ENCODE results near the gene CHDH.

Gene CHDH

GRCh38 chr3:53777468-53777867 is 68.8 kb downstream of the CHDH start:
- Mint-ChIP-seq H3K27ac (no peak overlapping the region), H3K4me3 (no peak overlapping the region), H3K9me3 (ENCODE audit: low read depth) (no peaks in the 10 kb centered on the region), H3K27me3 (no peaks in the 10 kb centered on the region), H3K36me3 (no peaks in the 10 kb centered on the region), H3K4me1 (ENCODE audit: low read depth) (no peaks in the 10 kb centered on the region)

- Mint-ChIP-seq H3K4me3 (no peak overlapping the region), H3K27ac (no peak overlapping the region), H3K36me3 (no peaks in the 10 kb centered on the region), H3K9me3 (ENCODE audit: low read depth) (no peaks in the 10 kb centered on the region), H3K4me1 (ENCODE audit: low read depth) (no peaks in the 10 kb centered on the region), H3K27me3 (no peaks in the 10 kb centered on the region)
These were observed 69.6 kb downstream of the CHDH start for GRCh38 chr3:53776494-53777101.

GRCh38 chr3:53775834-53776251 is 70.4 kb downstream of the CHDH start:
- Mint-ChIP-seq H3K36me3 (no peaks in the 10 kb centered on the region), H3K27ac (no peak overlapping the region), H3K4me3 (no peak overlapping the region), H3K27me3 (no peaks in the 10 kb centered on the region), H3K9me3 (ENCODE audit: low read depth) (no peaks in the 10 kb centered on the region), H3K4me1 (ENCODE audit: low read depth) (no peaks in the 10 kb centered on the region)

GRCh38 chr3:53775018-53775417 is 71.2 kb downstream of the CHDH start:
- H3K4me3 Mint-ChIP-seq: no peak overlapping the region
- no peaks in the 10 kb centered on the region for H3K4me1 Mint-ChIP-seq (ENCODE audit: low read depth)
- H3K27me3 Mint-ChIP-seq: no peaks in the 10 kb centered on the region
- H3K36me3 Mint-ChIP-seq: no peaks in the 10 kb centered on the region
- H3K9me3 Mint-ChIP-seq (ENCODE audit: low read depth): no peaks in the 10 kb centered on the region
- no peak overlapping the region for H3K27ac Mint-ChIP-seq

GRCh38 chr3:53774414-53774813 is 71.8 kb downstream of the CHDH start:
- no peak overlapping the region for H3K4me3 Mint-ChIP-seq
- H3K9me3 Mint-ChIP-seq (ENCODE audit: low read depth): no peaks in the 10 kb centered on the region
- no peaks in the 10 kb centered on the region for H3K4me1 Mint-ChIP-seq (ENCODE audit: low read depth)
- H3K27me3 Mint-ChIP-seq: no peaks in the 10 kb centered on the region
- no peaks in the 10 kb centered on the region for H3K36me3 Mint-ChIP-seq
- no peak overlapping the region for H3K27ac Mint-ChIP-seq

GRCh38 chr3:53773611-53774368 is 72.4 kb downstream of the CHDH start:
- Mint-ChIP-seq H3K4me1 (ENCODE audit: low read depth) (no peaks in the 10 kb centered on the region), H3K4me3 (no peak overlapping the region), H3K36me3 (no peaks in the 10 kb centered on the region), H3K27me3 (no peaks in the 10 kb centered on the region), H3K27ac (no peak overlapping the region), H3K9me3 (ENCODE audit: low read depth) (no peaks in the 10 kb centered on the region)

GRCh38 chr3:53773021-53773436 is 73.2 kb downstream of the CHDH start:
- Mint-ChIP-seq H3K27ac (no peak overlapping the region), H3K36me3 (no peaks in the 10 kb centered on the region), H3K9me3 (ENCODE audit: low read depth) (no peaks in the 10 kb centered on the region), H3K27me3 (no peaks in the 10 kb centered on the region), H3K4me1 (ENCODE audit: low read depth) (no peaks in the 10 kb centered on the region), H3K4me3 (no peak overlapping the region)

GRCh38 chr3:53772562-53772961 is 73.7 kb downstream of the CHDH start:
- Mint-ChIP-seq H3K36me3 (no peaks in the 10 kb centered on the region), H3K27ac (no peak overlapping the region), H3K9me3 (ENCODE audit: low read depth) (no peaks in the 10 kb centered on the region), H3K4me1 (ENCODE audit: low read depth) (no peaks in the 10 kb centered on the region), H3K27me3 (no peaks in the 10 kb centered on the region), H3K4me3 (no peak overlapping the region)

- no peaks in the 10 kb centered on the region for H3K36me3 Mint-ChIP-seq
- H3K9me3 Mint-ChIP-seq (ENCODE audit: low read depth): no peaks in the 10 kb centered on the region
- no peaks in the 10 kb centered on the region for H3K27me3 Mint-ChIP-seq
- no peak overlapping the region for H3K27ac Mint-ChIP-seq
- H3K4me1 Mint-ChIP-seq (ENCODE audit: low read depth): no peaks in the 10 kb centered on the region
- no peak overlapping the region for H3K4me3 Mint-ChIP-seq
These were observed 77.5 kb downstream of the CHDH start for GRCh38 chr3:53768478-53769459.

GRCh38 chr3:53766706-53767105 is 79.5 kb downstream of the CHDH start:
- H3K27me3 Mint-ChIP-seq: no peaks in the 10 kb centered on the region
- no peak overlapping the region for H3K4me3 Mint-ChIP-seq
- no peaks in the 10 kb centered on the region for H3K9me3 Mint-ChIP-seq (ENCODE audit: low read depth)
- no peaks in the 10 kb centered on the region for H3K4me1 Mint-ChIP-seq (ENCODE audit: low read depth)
- H3K27ac Mint-ChIP-seq: no peak overlapping the region
- no peaks in the 10 kb centered on the region for H3K36me3 Mint-ChIP-seq

GRCh38 chr3:53765753-53766152 is 80.5 kb downstream of the CHDH start:
- no peaks in the 10 kb centered on the region for H3K9me3 Mint-ChIP-seq (ENCODE audit: low read depth)
- H3K36me3 Mint-ChIP-seq: no peaks in the 10 kb centered on the region
- H3K27me3 Mint-ChIP-seq: no peaks in the 10 kb centered on the region
- no peak overlapping the region for H3K4me3 Mint-ChIP-seq
- H3K4me1 Mint-ChIP-seq (ENCODE audit: low read depth): no peaks in the 10 kb centered on the region
- H3K27ac Mint-ChIP-seq: no peak overlapping the region

- Mint-ChIP-seq H3K27me3 (no peaks in the 10 kb centered on the region), H3K4me1 (ENCODE audit: low read depth) (no peaks in the 10 kb centered on the region), H3K9me3 (ENCODE audit: low read depth) (no peaks in the 10 kb centered on the region), H3K36me3 (no peaks in the 10 kb centered on the region), H3K4me3 (no peak overlapping the region), H3K27ac (no peak overlapping the region)
These were observed 82.0 kb downstream of the CHDH start for GRCh38 chr3:53764026-53764775.

- Mint-ChIP-seq H3K4me1 (ENCODE audit: low read depth) (no peaks in the 10 kb centered on the region), H3K27ac (no peak overlapping the region), H3K27me3 (peaks cover under 1% of the 10 kb centered on the region), H3K36me3 (no peaks in the 10 kb centered on the region), H3K9me3 (ENCODE audit: low read depth) (no peaks in the 10 kb centered on the region), H3K4me3 (no peak overlapping the region)
These were observed 82.9 kb downstream of the CHDH start for GRCh38 chr3:53763353-53763752.

Data from activated naive CD8-positive, alpha-beta T cell (primary cell).